Erythroblast (primary cell): ENCODE results near the gene VSIG10L2.

Source experiments
- GATA1 ChIP-seq: IDR thresholded peaks from 2 replicates; pipeline ENCODE4 v1.6.1; 2011; ENCODE audit warnings: low read depth, mild to moderate bottlenecking, control low read depth, low read length, moderate library complexity
- POLR2A ChIP-seq: IDR thresholded peaks from 2 replicates; pipeline ENCODE4 v1.6.1; 2011; ENCODE audit warnings: mild to moderate bottlenecking, low read length

GRCh38 chr11:125995313-125995712, 49.5 kb downstream of the VSIG10L2 start:
- TF ChIP-seq POLR2A (no peak), GATA1 (no peak)
